H9 (cell line): ENCODE data around the gene CRHR1. TPM values are rescaled to one million over a fixed set of nuclear protein-coding genes. Genes with fewer than 3 reads are reported as not detected.

ENCODE experiments used
- DNase-seq: peaks from one replicate; pipeline ENCODE4 v3.0.0-alpha.2; 2017
- H2AFZ ChIP-seq: one replicate; pipeline ENCODE4 v1.6.1; 2013; ENCODE audit warnings: mild to moderate bottlenecking, low read length, control low read depth, moderate library complexity
- H2AK5ac ChIP-seq: 2 replicates; pipeline ENCODE4 v1.6.1; 2013; ENCODE audit warnings: low read length, control low read depth, mixed read lengths; ENCODE audit not compliant: insufficient read length
- H2BK120ac ChIP-seq: one replicate; pipeline ENCODE4 v1.6.1; 2013; ENCODE audit warnings: low read depth, mild to moderate bottlenecking, low read length, control low read depth, inconsistent platforms; ENCODE audit not compliant: poor library complexity, severe bottlenecking
- H2BK12ac ChIP-seq: 2 replicates; pipeline ENCODE4 v1.6.1; 2013; ENCODE audit warnings: low read length, control low read depth, mixed read lengths, low read depth; ENCODE audit not compliant: insufficient read length
- H2BK15ac ChIP-seq: 2 replicates; pipeline ENCODE4 v1.6.1; 2013; ENCODE audit warnings: low read depth, low read length, control low read depth
- H2BK20ac ChIP-seq: one replicate; pipeline ENCODE4 v1.6.1; 2013; ENCODE audit warnings: low read depth, mild to moderate bottlenecking, low read length, control low read depth, inconsistent platforms; ENCODE audit not compliant: poor library complexity, severe bottlenecking
- H2BK5ac ChIP-seq: 2 replicates; pipeline ENCODE4 v1.6.1; 2013; ENCODE audit warnings: low read length, control low read depth, mixed read lengths; ENCODE audit not compliant: insufficient read length
- H3K14ac ChIP-seq: 2 replicates; pipeline ENCODE4 v1.6.1; 2013; ENCODE audit warnings: low read length, control low read depth; ENCODE audit not compliant: insufficient read depth
- H3K18ac ChIP-seq: 2 replicates; pipeline ENCODE4 v1.6.1; 2013; ENCODE audit warnings: low read depth, mild to moderate bottlenecking, mixed read lengths, low read length, control low read depth; ENCODE audit not compliant: insufficient read length
- H3K23ac ChIP-seq: 2 replicates; pipeline ENCODE4 v1.6.1; 2013; ENCODE audit warnings: low read length, control low read depth, mixed read lengths, low read depth; ENCODE audit not compliant: insufficient read length
- H3K23me2 ChIP-seq: 2 replicates; pipeline ENCODE4 v1.6.1; 2013; ENCODE audit warnings: low read depth, mild to moderate bottlenecking, mixed read lengths, low read length, control low read depth; ENCODE audit not compliant: insufficient read length, poor library complexity, severe bottlenecking
- H3K27ac ChIP-seq: 2 replicates; pipeline ENCODE4 v1.5.1; 2013; ENCODE audit warnings: low read length, control low read depth, mixed read lengths, low read depth; ENCODE audit not compliant: insufficient read length
- H3K27me3 ChIP-seq: 2 replicates; pipeline ENCODE4 v1.6.1; 2013; ENCODE audit warnings: low read length, control low read depth, inconsistent platforms; ENCODE audit not compliant: insufficient read depth
- H3K4ac ChIP-seq: 2 replicates; pipeline ENCODE4 v1.6.1; 2013; ENCODE audit warnings: low read depth, mild to moderate bottlenecking, control low read depth, inconsistent platforms, low read length, moderate library complexity
- H3K4me1 ChIP-seq: 2 replicates; pipeline ENCODE4 v1.6.1; 2013; ENCODE audit warnings: low read length, control low read depth, inconsistent platforms; ENCODE audit not compliant: insufficient read depth
- H3K4me2 ChIP-seq: 2 replicates; pipeline ENCODE4 v1.6.1; 2013; ENCODE audit warnings: low read length, control low read depth, mixed read lengths; ENCODE audit not compliant: insufficient read length, insufficient read depth
- H3K56ac ChIP-seq: 2 replicates; pipeline ENCODE4 v1.6.1; 2013; ENCODE audit warnings: low read depth, mild to moderate bottlenecking, mixed read lengths, low read length, control low read depth; ENCODE audit not compliant: insufficient read length
- H3K79me1 ChIP-seq: 2 replicates; pipeline ENCODE4 v1.6.1; 2013; ENCODE audit warnings: low read depth, mild to moderate bottlenecking, moderate library complexity, low read length, control low read depth, inconsistent platforms; ENCODE audit not compliant: insufficient read depth, poor library complexity, severe bottlenecking
- H3K79me2 ChIP-seq: 2 replicates; pipeline ENCODE4 v1.6.1; 2013; ENCODE audit warnings: low read length, control low read depth, inconsistent platforms; ENCODE audit not compliant: insufficient read depth
- H3K9ac ChIP-seq: 2 replicates; pipeline ENCODE4 v1.6.1; 2013; ENCODE audit warnings: low read length, control low read depth, mixed read lengths; ENCODE audit not compliant: insufficient read length; ENCODE audit errors: extremely low read depth
- H3K9me3 ChIP-seq: one replicate; pipeline ENCODE4 v1.6.1; 2013; ENCODE audit warnings: low read depth, low read length, inconsistent platforms; ENCODE audit not compliant: control insufficient read depth
- H3T11ph ChIP-seq: one replicate; pipeline ENCODE4 v1.6.1; 2013; ENCODE audit warnings: mild to moderate bottlenecking, low read length, control low read depth, inconsistent platforms
- H4K20me1 ChIP-seq: one replicate; pipeline ENCODE4 v1.6.1; 2013; ENCODE audit not compliant: control insufficient read depth, insufficient read length, insufficient read depth
- H4K5ac ChIP-seq: 2 replicates; pipeline ENCODE4 v1.6.1; 2013; ENCODE audit warnings: low read depth, mild to moderate bottlenecking, mixed read lengths, low read length, control low read depth; ENCODE audit not compliant: insufficient read length
- H4K8ac ChIP-seq: replicated peaks from 2 replicates; pipeline ENCODE4 v1.6.1; 2013; ENCODE audit warnings: low read length, control low read depth, mixed read lengths, low read depth; ENCODE audit not compliant: insufficient read length
- H4K91ac ChIP-seq: 2 replicates; pipeline ENCODE4 v1.6.1; 2013; ENCODE audit warnings: low read depth, mild to moderate bottlenecking, moderate library complexity, mixed read lengths, low read length, control low read depth; ENCODE audit not compliant: insufficient read length
- H3K27ac Mint-ChIP-seq, 3 experiments: 2 replicates in 2 of 3; 3 replicates in 1 of 3; pipeline ENCODE4 v1.8.0; 2020 to 2021; ENCODE audit warnings: mixed read lengths in 3 of 3, mild to moderate bottlenecking in 1 of 3, moderate library complexity in 1 of 3
- H3K27me3 Mint-ChIP-seq: 2 replicates; pipeline ENCODE4 v1.8.0; 2021; ENCODE audit warnings: low read depth, mild to moderate bottlenecking, moderate library complexity, mixed read lengths
- H3K36me3 Mint-ChIP-seq, 3 experiments: 2 replicates in 2 of 3; 3 replicates in 1 of 3; pipeline ENCODE4 v1.8.0; 2020 to 2021; ENCODE audit warnings: low read depth in 3 of 3, mixed read lengths in 3 of 3; ENCODE audit not compliant: insufficient read depth in 1 of 3
- H3K4me1 Mint-ChIP-seq, 2 experiments: 2 replicates each; pipeline ENCODE4 v1.8.0; 2020; ENCODE audit warnings: mixed read lengths in 2 of 2
- H3K4me3 Mint-ChIP-seq, 2 experiments: 2 replicates in 1 of 2; 3 replicates in 1 of 2; pipeline ENCODE4 v1.8.0; 2020 to 2021; ENCODE audit warnings: mild to moderate bottlenecking in 2 of 2, mixed read lengths in 2 of 2, moderate library complexity in 1 of 2
- H3K9me3 Mint-ChIP-seq, 2 experiments: 2 replicates in 1 of 2; 3 replicates in 1 of 2; pipeline ENCODE4 v1.8.0; 2020; ENCODE audit warnings: mild to moderate bottlenecking in 2 of 2, mixed read lengths in 2 of 2, moderate library complexity in 1 of 2
- CTCF ChIP-seq: fragments of 200-600 bp; sonication (generic); conservative IDR thresholded peaks from 3 replicates; pipeline ENCODE4 v1.8.0; 2021; ENCODE audit warnings: antibody characterized with exemption, mild to moderate bottlenecking
- WGBS: extraction: QIAGEN DNeasy Blood & Tissue Kit; methylation state at CpG from one replicate; pipeline ENCODE4 v1.1.7; 2013; ENCODE audit warnings: missing lambda C conversion rate, low lambda C conversion rate, mixed read lengths; ENCODE audit not compliant: insufficient read length; ENCODE audit errors: extremely low coverage; 5-methylcytosine and 5-hydroxymethylcytosine counted together
- total RNA-seq: library from RNA; stranded (reverse); gene quantifications from 2 replicates; pipeline ENCODE4 v1.2.1, GENCODE V29; 2021

CRHR1 gene
- total RNA-seq, 1 experiment from 2014 or later = 0.52 TPM

- Histone ChIP-seq H4K5ac (no peak overlapping the region), H3K79me2 (no peaks in the 10 kb centered on the region), H3K9me3 (no peaks in the 10 kb centered on the region), H2AFZ (no peak overlapping the region), H2BK15ac (no peak overlapping the region), H4K20me1 (no peaks in the 10 kb centered on the region), H3K27me3 (no peaks in the 10 kb centered on the region), H3K56ac (no peak overlapping the region), H3K4me2 (no peak overlapping the region), H3K27ac (no peak overlapping the region), H3T11ph (no peak overlapping the region), H3K79me1 (no peaks in the 10 kb centered on the region), H4K91ac (no peak overlapping the region), H3K14ac (no peak overlapping the region), H3K4me1 (no peaks in the 10 kb centered on the region), H3K9ac (no peak overlapping the region), H3K23ac (no peak overlapping the region), H4K8ac (no peak overlapping the region), H2AK5ac (no peak overlapping the region), H2BK5ac (no peak overlapping the region), H2BK120ac (no peak overlapping the region), H3K23me2 (no peaks in the 10 kb centered on the region), H3K4ac (no peak overlapping the region), H2BK20ac (no peak overlapping the region), H3K18ac (no peak overlapping the region), H2BK12ac (no peak overlapping the region)
- DNase-seq = no peak
- Mint-ChIP-seq H3K4me3 (no peak overlapping the region), H3K27ac (no peak overlapping the region; a peak in 1 of 7 replicates), H3K27me3 (peaks cover 1% of the 10 kb centered on the region; the same call in 1 of the 2 replicates), H3K9me3 (no peaks in the 10 kb centered on the region), H3K4me1 (peaks cover 20 to 25% of the 10 kb centered on the region in 2 experiments), H3K36me3 (no peaks in the 10 kb centered on the region)
- WGBS = no CpG with 5 or more reads among the region's 4 CpGs
- no peak for TF ChIP-seq CTCF
These were observed 86.3 kb downstream of the CRHR1 start for GRCh38 chr17:45870342-45870974.
